HFFc6 (cell line): ENCODE results near the gene METAP1D. TPM values are rescaled to one million over a fixed set of nuclear protein-coding genes. Genes with fewer than 3 reads are reported as not detected.

Experiments
- DNase-seq: peaks from one replicate; pipeline ENCODE4 v3.0.0-alpha.2; 2018
- H3K27ac Mint-ChIP-seq: 2 replicates; pipeline ENCODE4 v1.8.0; 2020; ENCODE audit warnings: mild to moderate bottlenecking, mixed read lengths
- H3K27me3 Mint-ChIP-seq: 2 replicates; pipeline ENCODE4 v1.8.0; 2021; ENCODE audit warnings: mild to moderate bottlenecking, moderate library complexity, mixed read lengths; ENCODE audit not compliant: insufficient read depth
- H3K36me3 Mint-ChIP-seq: 2 replicates; pipeline ENCODE4 v1.8.0; 2021; ENCODE audit warnings: low read depth, mixed read lengths
- H3K4me1 Mint-ChIP-seq: 2 replicates; pipeline ENCODE4 v1.8.0; 2020; ENCODE audit warnings: low read depth, mixed read lengths
- H3K4me3 Mint-ChIP-seq: 2 replicates; pipeline ENCODE4 v1.8.0; 2020; ENCODE audit warnings: mild to moderate bottlenecking, moderate library complexity, mixed read lengths
- H3K9me3 Mint-ChIP-seq: 2 replicates; pipeline ENCODE4 v1.8.0; 2020; ENCODE audit warnings: mild to moderate bottlenecking, mixed read lengths
- total RNA-seq, 6 experiments: library from RNA; stranded (reverse); fragmentation: NEBNext Ultra II Directional; extraction: Animal tissue kit (Norgen Biotek cat#: 25700); gene quantifications; 2 replicates in 1 of 6; 3 replicates in 5 of 6; pipeline ENCODE4 v1.2.3, GENCODE V29; 2021
- TF ChIP-seq, protein P1 (sequence below): fragments of 200-600 bp; sonication (generic); IDR thresholded peaks from 2 replicates; pipeline ENCODE4 v1.5.0; 2021; ENCODE audit warnings: antibody characterized with exemption, mild to moderate bottlenecking

The METAP1D gene
- total RNA-seq, 6 experiments from 2014 or later: 5.3 to 7.5 (median 6.2) TPM

DNA sequence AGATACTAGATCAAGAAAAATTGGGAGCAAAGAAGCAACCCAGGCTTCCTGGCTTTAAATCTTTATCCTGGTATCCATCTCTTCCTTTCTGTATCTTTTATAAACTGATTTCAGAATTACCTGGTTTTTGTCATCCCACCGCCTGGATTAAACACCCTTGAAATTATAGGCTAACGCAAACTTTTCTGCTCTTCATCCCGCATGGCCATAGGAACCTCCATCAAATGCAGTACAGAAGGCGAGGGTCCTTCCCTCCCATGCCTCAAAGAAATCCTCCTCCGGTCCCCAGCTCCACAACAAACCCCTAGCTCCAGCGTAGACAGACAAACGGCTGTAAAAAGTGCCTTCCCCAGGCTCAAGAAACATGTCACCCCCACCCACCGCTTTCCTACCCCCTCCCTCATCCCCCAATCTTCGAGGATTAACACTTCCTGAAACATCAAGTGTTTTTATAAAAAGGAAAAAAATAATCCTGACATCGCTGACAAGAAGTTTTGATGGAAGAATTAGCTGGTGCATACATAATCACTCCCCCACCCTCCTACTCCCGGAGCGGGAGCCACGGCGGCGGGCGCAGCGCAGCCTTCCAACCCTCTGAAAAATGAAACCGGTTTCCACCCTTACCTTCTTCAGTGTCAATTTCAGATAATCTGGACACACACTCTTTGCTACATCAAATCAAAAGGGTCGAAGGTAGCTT, 93.1 kb downstream of the METAP1D start:
- Mint-ChIP-seq H3K27me3 (peaks cover 33% of the 10 kb centered on the region; the same call in 1 of the 2 replicates), H3K4me3 (peak overlapping the region; percentile 83), H3K36me3 (peaks cover 16% of the 10 kb centered on the region), H3K4me1 (peaks cover 79% of the 10 kb centered on the region), H3K27ac (peak overlapping the region; percentile 76; the same call in 1 of the 2 replicates), H3K9me3 (no peaks in the 10 kb centered on the region)
- TF ChIP-seq, protein P1, sequence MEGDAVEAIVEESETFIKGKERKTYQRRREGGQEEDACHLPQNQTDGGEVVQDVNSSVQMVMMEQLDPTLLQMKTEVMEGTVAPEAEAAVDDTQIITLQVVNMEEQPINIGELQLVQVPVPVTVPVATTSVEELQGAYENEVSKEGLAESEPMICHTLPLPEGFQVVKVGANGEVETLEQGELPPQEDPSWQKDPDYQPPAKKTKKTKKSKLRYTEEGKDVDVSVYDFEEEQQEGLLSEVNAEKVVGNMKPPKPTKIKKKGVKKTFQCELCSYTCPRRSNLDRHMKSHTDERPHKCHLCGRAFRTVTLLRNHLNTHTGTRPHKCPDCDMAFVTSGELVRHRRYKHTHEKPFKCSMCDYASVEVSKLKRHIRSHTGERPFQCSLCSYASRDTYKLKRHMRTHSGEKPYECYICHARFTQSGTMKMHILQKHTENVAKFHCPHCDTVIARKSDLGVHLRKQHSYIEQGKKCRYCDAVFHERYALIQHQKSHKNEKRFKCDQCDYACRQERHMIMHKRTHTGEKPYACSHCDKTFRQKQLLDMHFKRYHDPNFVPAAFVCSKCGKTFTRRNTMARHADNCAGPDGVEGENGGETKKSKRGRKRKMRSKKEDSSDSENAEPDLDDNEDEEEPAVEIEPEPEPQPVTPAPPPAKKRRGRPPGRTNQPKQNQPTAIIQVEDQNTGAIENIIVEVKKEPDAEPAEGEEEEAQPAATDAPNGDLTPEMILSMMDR: no peak
- no peak for DNase-seq

DNA sequence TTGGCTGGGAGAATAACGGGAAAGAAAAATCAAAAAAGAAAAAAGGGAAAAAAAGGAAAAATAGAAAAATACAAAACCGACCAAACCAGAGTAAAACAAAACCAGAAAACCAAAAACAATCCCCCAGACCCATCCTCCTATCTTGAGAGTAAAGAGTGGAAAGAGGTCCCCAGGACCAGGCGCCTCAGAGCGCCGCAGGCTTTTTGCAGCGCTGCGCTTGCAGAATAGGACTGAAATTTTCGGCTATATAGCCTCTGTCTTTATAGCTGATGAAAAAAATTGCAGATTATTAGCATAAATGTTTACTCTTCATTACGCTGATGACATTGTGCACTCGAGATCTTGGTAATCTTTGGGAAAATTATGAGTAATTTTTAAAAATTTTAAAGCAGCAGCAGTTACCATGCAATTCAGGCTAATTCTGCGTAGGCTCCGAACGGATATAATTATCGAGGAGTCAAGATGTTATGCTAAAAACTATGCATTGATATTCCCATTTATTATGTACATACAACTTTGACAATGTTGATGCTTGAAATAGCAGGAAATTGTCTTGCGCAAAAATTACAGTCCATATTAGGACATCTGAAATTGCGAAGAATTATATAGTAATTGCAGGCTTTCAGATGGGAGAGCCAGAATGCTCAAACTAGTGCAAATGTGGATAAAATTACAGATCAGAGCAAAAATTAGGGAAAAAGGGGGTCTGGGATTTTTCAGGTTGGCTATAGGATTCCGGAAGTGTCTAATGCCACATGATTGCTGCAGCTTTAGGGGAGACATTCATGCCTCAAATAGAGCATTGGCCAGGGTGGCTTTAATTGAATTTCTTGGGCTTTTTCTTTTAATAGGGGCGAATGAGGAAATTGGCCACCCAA, 93.9 kb downstream of the METAP1D start:
- H3K4me1 Mint-ChIP-seq: peaks cover 79% of the 10 kb centered on the region
- peaks cover 9% of the 10 kb centered on the region for H3K36me3 Mint-ChIP-seq
- H3K27ac Mint-ChIP-seq: peak overlapping the region; percentile 92
- TF ChIP-seq, protein P1: no peak
- no peaks in the 10 kb centered on the region for H3K9me3 Mint-ChIP-seq
- no peak for DNase-seq
- H3K27me3 Mint-ChIP-seq: peaks cover 27% of the 10 kb centered on the region; the same call in 1 of the 2 replicates
- H3K4me3 Mint-ChIP-seq: peak overlapping the region; percentile 83

DNA sequence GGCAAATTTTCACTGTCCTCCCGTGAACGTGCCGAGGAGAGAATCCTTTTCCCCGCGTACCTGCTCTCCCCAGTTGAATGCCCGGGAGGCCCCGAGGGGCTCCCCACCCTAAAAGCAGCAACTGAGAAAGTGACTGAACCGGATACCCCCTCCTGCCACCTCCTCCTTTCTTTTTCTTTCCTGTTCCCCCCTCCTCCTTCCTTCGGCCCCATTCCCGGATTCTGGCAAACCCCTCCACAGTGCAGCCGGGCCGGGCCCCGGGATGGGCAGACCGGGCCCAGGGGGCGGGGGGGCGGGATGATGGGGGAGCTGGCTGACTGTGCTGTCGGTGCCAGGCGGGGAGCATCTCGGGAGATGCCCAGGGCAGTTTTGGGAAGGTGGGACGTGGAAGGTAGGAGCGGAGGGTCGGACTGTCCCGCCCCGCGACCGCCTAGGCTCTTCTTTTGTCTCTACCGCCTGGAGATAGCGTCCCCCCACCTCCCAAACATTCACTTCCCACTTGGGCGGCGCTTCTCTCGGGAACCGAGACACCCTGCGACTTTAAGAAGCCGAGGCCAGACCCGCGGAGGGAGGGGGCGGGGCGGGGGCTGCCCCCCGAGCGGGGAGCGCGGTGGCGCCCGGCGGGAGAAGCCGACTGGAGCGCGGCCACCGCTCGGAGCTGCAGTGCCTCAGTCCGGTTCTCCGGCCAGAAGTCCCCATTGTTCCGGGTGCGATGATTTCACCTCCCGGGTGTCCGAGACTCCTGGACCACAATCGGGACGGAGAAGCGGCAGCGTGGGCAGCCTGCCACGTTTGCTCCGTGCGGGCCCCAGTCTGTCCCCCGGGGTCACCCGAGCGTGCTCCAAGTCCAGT, 94.8 kb downstream of the METAP1D start:
- peak; percentile 34 for DNase-seq
- peaks cover 6% of the 10 kb centered on the region; the same call in 1 of the 2 replicates for H3K36me3 Mint-ChIP-seq

DNA sequence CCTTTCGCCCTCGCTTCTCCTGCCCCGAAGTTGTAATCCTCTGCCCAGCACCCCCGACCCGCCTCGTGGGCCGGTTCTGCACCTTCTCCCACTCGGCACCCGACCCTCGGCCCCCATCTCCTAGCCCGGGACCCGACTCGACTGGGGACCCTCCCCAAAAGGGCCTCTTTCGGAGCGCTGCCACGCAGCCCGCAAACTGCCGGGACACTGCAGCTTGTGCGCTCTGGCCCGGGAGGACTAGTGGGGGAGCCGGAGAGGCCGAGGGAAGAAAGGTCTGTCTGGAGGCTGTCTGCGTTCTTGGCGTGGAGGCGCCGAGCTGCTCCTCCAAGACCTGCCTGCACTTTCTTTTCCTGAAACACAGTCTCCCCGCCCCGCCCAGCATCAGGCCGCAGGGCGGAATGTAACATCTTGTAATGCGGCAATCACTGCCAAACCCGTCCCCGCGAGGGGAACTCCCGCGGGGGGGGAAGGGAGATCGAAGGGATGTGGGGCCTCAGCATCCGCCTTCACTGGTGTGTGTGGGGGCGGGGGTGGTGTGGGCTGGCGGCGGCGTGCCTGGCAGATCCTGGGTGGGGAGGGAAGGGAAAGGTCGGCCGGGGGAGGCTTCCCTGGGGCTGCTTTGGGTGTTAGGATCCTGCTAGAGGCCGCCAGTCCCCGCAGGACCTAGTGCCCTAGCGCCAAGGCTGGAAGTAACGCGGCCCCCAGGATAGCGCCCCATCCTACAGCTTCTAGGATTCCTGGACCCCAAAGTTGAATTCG, 95.6 kb downstream of the METAP1D start:
- H3K4me3 Mint-ChIP-seq: peak overlapping the region; percentile 83
- DNase-seq: peak; percentile 89
- H3K36me3 Mint-ChIP-seq: no peaks in the 10 kb centered on the region
- TF ChIP-seq, protein P1: no peak
- peaks cover 20% of the 10 kb centered on the region; the same call in 1 of the 2 replicates for H3K27me3 Mint-ChIP-seq
- H3K27ac Mint-ChIP-seq: peak overlapping the region; percentile 92
- no peaks in the 10 kb centered on the region for H3K9me3 Mint-ChIP-seq
- peaks cover 78% of the 10 kb centered on the region for H3K4me1 Mint-ChIP-seq

More for the DNA sequence above, 94.8 kb downstream of the METAP1D start:
- Mint-ChIP-seq H3K4me1 (peaks cover 82% of the 10 kb centered on the region), H3K9me3 (no peaks in the 10 kb centered on the region), H3K27me3 (peaks cover 24% of the 10 kb centered on the region; the same call in 1 of the 2 replicates), H3K27ac (peak overlapping the region; percentile 92), H3K4me3 (peak overlapping the region; percentile 83)
- TF ChIP-seq, protein P1: no peak
